ENCODE measurements around the gene OCA2.

The OCA2 gene

DNA sequence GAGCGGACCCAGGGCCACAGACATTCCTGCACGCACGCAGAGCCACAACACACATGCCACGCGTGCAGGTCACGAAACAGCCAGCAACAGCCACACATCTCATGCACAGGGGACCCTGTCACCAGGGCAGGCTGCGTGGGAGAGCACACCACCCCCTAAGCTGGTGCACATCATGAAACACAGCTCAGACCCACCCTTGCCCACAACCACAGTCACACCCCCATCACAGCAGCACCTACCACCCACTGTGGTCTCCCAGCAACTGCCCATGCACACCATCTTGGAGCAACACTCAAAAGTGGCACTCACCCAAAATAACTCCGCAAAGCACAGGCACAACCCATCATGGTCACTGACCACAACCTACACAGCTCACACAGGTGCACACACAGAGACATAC, 75.7 kb downstream of the OCA2 start:
- TF ChIP-seq TAF1 (IDR thresholded peaks at IDR 0.05; ENCODE audit: borderline replicate concordance, insufficient read depth, low read length) (no peak), SIN3A (IDR thresholded peaks at IDR 0.05; ENCODE audit: borderline replicate concordance, insufficient read depth, low read length) (no peak), POLR2AphosphoS5 (IDR thresholded peaks at IDR 0.05; ENCODE audit: low read depth, low read length) (no peak), FOXP2 (optimal IDR thresholded peaks at IDR 0.05; ENCODE audit: borderline replicate concordance, extremely low read depth, extremely low read length, insufficient read depth) (no peak)
- TF ChIP-seq, protein P1, sequence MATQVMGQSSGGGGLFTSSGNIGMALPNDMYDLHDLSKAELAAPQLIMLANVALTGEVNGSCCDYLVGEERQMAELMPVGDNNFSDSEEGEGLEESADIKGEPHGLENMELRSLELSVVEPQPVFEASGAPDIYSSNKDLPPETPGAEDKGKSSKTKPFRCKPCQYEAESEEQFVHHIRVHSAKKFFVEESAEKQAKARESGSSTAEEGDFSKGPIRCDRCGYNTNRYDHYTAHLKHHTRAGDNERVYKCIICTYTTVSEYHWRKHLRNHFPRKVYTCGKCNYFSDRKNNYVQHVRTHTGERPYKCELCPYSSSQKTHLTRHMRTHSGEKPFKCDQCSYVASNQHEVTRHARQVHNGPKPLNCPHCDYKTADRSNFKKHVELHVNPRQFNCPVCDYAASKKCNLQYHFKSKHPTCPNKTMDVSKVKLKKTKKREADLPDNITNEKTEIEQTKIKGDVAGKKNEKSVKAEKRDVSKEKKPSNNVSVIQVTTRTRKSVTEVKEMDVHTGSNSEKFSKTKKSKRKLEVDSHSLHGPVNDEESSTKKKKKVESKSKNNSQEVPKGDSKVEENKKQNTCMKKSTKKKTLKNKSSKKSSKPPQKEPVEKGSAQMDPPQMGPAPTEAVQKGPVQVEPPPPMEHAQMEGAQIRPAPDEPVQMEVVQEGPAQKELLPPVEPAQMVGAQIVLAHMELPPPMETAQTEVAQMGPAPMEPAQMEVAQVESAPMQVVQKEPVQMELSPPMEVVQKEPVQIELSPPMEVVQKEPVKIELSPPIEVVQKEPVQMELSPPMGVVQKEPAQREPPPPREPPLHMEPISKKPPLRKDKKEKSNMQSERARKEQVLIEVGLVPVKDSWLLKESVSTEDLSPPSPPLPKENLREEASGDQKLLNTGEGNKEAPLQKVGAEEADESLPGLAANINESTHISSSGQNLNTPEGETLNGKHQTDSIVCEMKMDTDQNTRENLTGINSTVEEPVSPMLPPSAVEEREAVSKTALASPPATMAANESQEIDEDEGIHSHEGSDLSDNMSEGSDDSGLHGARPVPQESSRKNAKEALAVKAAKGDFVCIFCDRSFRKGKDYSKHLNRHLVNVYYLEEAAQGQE (IDR thresholded peaks at IDR 0.05; ENCODE audit: insufficient read depth in 1 of 2, low read depth in 2 of 2, low read length in 2 of 2), result no peak

DNA sequence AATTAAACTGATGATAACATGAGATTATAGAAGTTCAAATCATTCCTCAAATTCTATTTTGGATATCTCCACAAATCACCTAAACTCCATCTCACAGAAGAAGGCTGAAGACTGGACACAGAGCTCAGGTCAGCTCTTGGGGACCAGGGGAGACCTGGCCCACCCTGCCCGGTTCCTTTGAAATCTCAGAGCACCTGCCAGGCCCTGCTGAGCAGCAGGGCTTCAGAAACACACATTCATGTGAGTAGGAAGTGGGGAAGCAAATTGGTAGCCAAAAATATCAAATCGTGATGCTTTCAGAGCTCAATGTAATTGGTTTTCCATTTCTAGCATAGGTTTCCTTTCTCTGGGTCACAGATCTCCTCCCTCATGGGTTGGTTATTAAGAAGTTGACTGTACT, 76.2 kb downstream of the OCA2 start:
- no peak for TF ChIP-seq FOXP2 (optimal IDR thresholded peaks at IDR 0.05; ENCODE audit: borderline replicate concordance, extremely low read depth, extremely low read length, insufficient read depth)
- no peak for TF ChIP-seq SIN3A (IDR thresholded peaks at IDR 0.05; ENCODE audit: borderline replicate concordance, insufficient read depth, low read length)
- TF ChIP-seq, protein P1 (IDR thresholded peaks at IDR 0.05; ENCODE audit: insufficient read depth in 1 of 2, low read depth in 2 of 2, low read length in 2 of 2), result no peak
- no peak for TF ChIP-seq TAF1 (IDR thresholded peaks at IDR 0.05; ENCODE audit: borderline replicate concordance, insufficient read depth, low read length)
- no peak for TF ChIP-seq POLR2AphosphoS5 (IDR thresholded peaks at IDR 0.05; ENCODE audit: low read depth, low read length)

DNA sequence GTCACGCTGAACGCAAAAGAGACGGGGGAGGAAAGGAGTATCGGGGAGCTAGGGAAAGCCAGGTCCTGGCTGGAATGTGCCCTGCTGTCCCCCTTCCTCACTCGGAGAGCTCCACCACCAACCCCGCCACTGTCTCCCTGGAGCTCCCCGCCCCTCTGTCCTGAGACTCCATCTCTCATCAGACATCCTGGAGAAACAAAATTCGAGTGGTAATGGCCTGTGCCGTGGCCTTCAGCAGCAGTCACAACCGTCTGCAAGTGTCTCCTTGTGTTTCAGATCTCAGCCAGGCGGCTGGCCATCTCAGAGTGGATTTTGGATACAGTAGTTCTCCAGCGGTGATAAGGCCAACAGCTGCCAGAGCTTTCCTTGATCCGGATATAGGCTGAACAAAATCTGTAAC, 76.9 kb downstream of the OCA2 start:
- TF ChIP-seq POLR2AphosphoS5 (IDR thresholded peaks at IDR 0.05; ENCODE audit: low read depth, low read length), result no peak
- TF ChIP-seq SIN3A (IDR thresholded peaks at IDR 0.05; ENCODE audit: borderline replicate concordance, insufficient read depth, low read length), result no peak
- TF ChIP-seq TAF1 (IDR thresholded peaks at IDR 0.05; ENCODE audit: borderline replicate concordance, insufficient read depth, low read length), result no peak
- TF ChIP-seq, protein P1 (IDR thresholded peaks at IDR 0.05; ENCODE audit: insufficient read depth in 1 of 2, low read depth in 2 of 2, low read length in 2 of 2), result no peak
- TF ChIP-seq FOXP2 (optimal IDR thresholded peaks at IDR 0.05; ENCODE audit: borderline replicate concordance, extremely low read depth, extremely low read length, insufficient read depth), result no peak

DNA sequence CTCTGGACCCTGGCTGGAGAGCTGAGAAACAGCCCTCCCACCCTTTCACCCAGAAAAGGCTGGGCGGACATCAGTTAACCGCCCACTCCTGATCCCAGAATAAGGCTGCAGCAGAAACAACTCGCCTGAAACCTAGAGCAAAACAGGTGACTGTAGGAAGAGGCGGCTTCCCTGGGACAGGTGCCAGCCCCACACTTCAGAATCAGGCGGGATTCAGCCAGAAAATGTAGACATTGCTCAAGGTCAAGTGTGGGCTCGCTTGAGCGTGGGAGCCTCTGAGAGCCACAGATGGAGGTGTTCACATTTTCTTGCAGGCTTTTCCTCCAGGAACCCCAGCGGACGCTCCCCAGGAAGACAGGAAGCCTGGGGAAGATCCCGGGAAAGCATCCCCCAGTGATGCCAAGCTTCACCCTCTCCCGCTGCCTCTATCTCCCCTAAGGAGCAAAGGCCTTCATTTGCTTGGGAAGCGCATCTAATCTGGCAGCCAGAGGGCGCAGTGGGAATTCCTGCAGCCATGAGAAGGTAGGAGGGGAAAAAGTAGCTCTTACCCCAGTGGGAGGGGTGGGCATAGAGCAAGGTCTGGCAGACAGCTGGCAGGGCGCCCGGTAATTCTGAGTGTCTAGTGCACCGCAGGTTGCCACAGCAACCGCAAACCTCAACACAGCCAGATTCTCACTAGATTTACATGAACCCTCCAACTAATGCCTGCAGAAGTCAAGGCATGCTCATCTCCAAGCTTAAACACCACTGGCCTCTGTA, 77.7 kb downstream of the OCA2 start:
- TF ChIP-seq FOXP2 (optimal IDR thresholded peaks at IDR 0.05; ENCODE audit: borderline replicate concordance, extremely low read depth, extremely low read length, insufficient read depth) (no peak), POLR2AphosphoS5 (IDR thresholded peaks at IDR 0.05; ENCODE audit: low read depth, low read length) (no peak), SIN3A (IDR thresholded peaks at IDR 0.05; ENCODE audit: borderline replicate concordance, insufficient read depth, low read length) (no peak), TAF1 (IDR thresholded peaks at IDR 0.05; ENCODE audit: borderline replicate concordance, insufficient read depth, low read length) (no peak)
- TF ChIP-seq, protein P1 (IDR thresholded peaks at IDR 0.05; ENCODE audit: insufficient read depth in 1 of 2, low read depth in 2 of 2, low read length in 2 of 2), result no peak

Data from PFSK-1 (cell line).